HG03060 (cell line): Measurements from ENCODE around the gene DGUOK.

Experiments
- ATAC-seq: cut with Tn5 transposase; IDR thresholded peaks from one replicate; pipeline ENCODE4 v1.9.1; 2021; ENCODE audit warnings: low read depth, moderate number of reproducible peaks; ENCODE audit not compliant: unreplicated experiment

The DGUOK gene

GRCh38 chr2:73976803-73977202 is 50.1 kb downstream of the DGUOK start:
- no peak for ATAC-seq

- no peak for ATAC-seq
Measured at GRCh38 chr2:73977466-73977865, 50.8 kb downstream of the DGUOK start.

GRCh38 chr2:73979021-73979420 is 52.3 kb downstream of the DGUOK start:
- no peak for ATAC-seq

- ATAC-seq = no peak
Measured at GRCh38 chr2:73979686-73980085, 53.0 kb downstream of the DGUOK start.

- no peak for ATAC-seq
Measured at GRCh38 chr2:73980566-73980965, 53.9 kb downstream of the DGUOK start.

GRCh38 chr2:73981081-73982001 is 54.7 kb downstream of the DGUOK start:
- ATAC-seq = no peak

GRCh38 chr2:73982140-73982617 is 55.5 kb downstream of the DGUOK start:
- ATAC-seq = no peak

GRCh38 chr2:73983322-73984202 is 56.9 kb downstream of the DGUOK start:
- no peak for ATAC-seq

GRCh38 chr2:73984203-73984921 is 57.7 kb downstream of the DGUOK start, which contains the start of gene TET3:
Gene TET3, plus strand, starts transcription at chr2:73984910. Its CDS starts 1,494 bp downstream, at chr2:73986404.
- ATAC-seq = no peak

- no peak for ATAC-seq
Measured at GRCh38 chr2:73984922-73985307, 58.2 kb downstream of the DGUOK start.

GRCh38 chr2:73985308-73986084 is 58.8 kb downstream of the DGUOK start:
- ATAC-seq = no peak

GRCh38 chr2:73986085-73986681 is 59.5 kb downstream of the DGUOK start:
- ATAC-seq = no peak

- ATAC-seq = no peak
Measured at GRCh38 chr2:73987109-73987947, 60.6 kb downstream of the DGUOK start.

- no peak for ATAC-seq
Measured at GRCh38 chr2:73987948-73988700, 61.4 kb downstream of the DGUOK start.

- ATAC-seq = no peak
Measured at GRCh38 chr2:73989972-73990371, 63.3 kb downstream of the DGUOK start.

- no peak for ATAC-seq
Measured at GRCh38 chr2:73990531-73990930, 63.9 kb downstream of the DGUOK start.

GRCh38 chr2:73992036-73992435 is 65.4 kb downstream of the DGUOK start:
- no peak for ATAC-seq

- no peak for ATAC-seq
Measured at GRCh38 chr2:73993376-73993775, 66.7 kb downstream of the DGUOK start.
